Activated naive CD4-positive, alpha-beta T cell treated with Interleukin-2 at 50 U/mL for 16 hours (primary cell): ENCODE measurements around the gene ZNF483.
"Not testable (repeated sequence)": the region's sequence is repeated elsewhere in the genome, so short reads cannot be mapped to it uniquely, and the experiment has no call there.

Experiments
- DNase-seq: peaks from one replicate; pipeline ENCODE4 v3.0.0-alpha.2; 2020

Gene ZNF483

GRCh38 chr9:111615928-111616327 is 90.9 kb downstream of the ZNF483 start:
- DNase-seq, result no peak

- DNase-seq, result not testable (repeated sequence)
These were observed 92.4 kb downstream of the ZNF483 start for GRCh38 chr9:111617349-111617748.

DNA sequence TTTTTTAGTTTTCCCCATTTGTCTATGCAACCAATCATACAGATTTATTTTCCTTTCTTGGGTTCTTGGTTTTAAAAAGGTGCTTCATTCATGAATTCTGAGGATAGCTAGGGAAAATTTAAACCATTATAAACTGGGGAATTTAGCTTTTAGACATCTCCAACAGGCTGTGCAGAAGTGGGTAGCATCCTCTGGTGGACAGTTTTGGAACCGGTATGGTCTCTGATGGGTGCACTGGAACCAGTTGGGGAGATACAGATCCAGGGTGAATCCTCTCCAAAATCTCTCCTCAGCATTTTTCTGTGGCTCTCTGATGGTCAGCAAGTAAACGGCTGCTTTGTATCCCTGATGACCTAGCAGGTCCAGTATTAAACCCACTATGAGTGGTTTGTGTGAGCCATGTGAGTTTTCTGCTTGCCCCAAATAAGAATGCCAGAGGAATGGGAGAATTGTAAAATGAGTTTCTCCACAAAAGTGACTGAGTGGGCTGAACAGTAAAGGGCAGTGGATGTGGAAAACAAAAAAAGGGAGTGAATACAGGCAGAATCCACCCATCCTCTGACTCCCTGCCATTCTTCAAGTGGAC is 97.0 kb downstream of the ZNF483 start:
- peak; percentile 15 for DNase-seq

GRCh38 chr9:111622626-111623025 is 97.6 kb downstream of the ZNF483 start:
- DNase-seq, result no peak
